Osteoblast (primary cell): Measurements from ENCODE around the gene BCL11A. TPM values are rescaled to one million over a fixed set of nuclear protein-coding genes. Genes with fewer than 3 reads are reported as not detected.

Experiments used
- DNase-seq: peaks from one replicate; pipeline ENCODE4 v3.0.0; 2011; ENCODE audit warnings: low spot score, mixed read lengths; ENCODE audit not compliant: insufficient read length; ENCODE audit errors: missing footprints
- H2AFZ ChIP-seq: 2 replicates; pipeline ENCODE4 v1.6.0; 2011; ENCODE audit warnings: mild to moderate bottlenecking, low read length
- H3K27ac ChIP-seq: 2 replicates; pipeline ENCODE4 v1.5.1; 2011; ENCODE audit warnings: mild to moderate bottlenecking, low read depth, low read length, moderate library complexity
- H3K27me3 ChIP-seq: 2 replicates; pipeline ENCODE4 v1.6.0; 2012; ENCODE audit warnings: mild to moderate bottlenecking, control low read depth, inconsistent platforms, low read length, moderate library complexity; ENCODE audit not compliant: insufficient read depth
- H3K36me3 ChIP-seq: 2 replicates; pipeline ENCODE4 v1.5.1; 2011; ENCODE audit warnings: mild to moderate bottlenecking, low read length, control low read depth, moderate library complexity; ENCODE audit not compliant: insufficient read depth
- H3K4me1 ChIP-seq: 2 replicates; pipeline ENCODE4 v1.5.1; 2011; ENCODE audit warnings: mild to moderate bottlenecking, low read length, control low read depth, moderate library complexity; ENCODE audit not compliant: insufficient read depth
- H3K4me2 ChIP-seq: 2 replicates; pipeline ENCODE4 v1.6.0; 2011; ENCODE audit warnings: mild to moderate bottlenecking, low read length; ENCODE audit not compliant: insufficient read depth
- H3K4me3 ChIP-seq: fragments of 200-600 bp; sonication (generic); 3 replicates; pipeline ENCODE4 v1.5.1; 2012; ENCODE audit warnings: mild to moderate bottlenecking, low read length, inconsistent platforms; ENCODE audit not compliant: insufficient read depth
- H3K79me2 ChIP-seq: 2 replicates; pipeline ENCODE4 v1.6.0; 2012; ENCODE audit warnings: mild to moderate bottlenecking, low read length, control low read depth, inconsistent platforms; ENCODE audit not compliant: insufficient read depth
- H3K9me3 ChIP-seq: 2 replicates; pipeline ENCODE4 v1.5.1; 2011; ENCODE audit warnings: low read depth, low read length, control low read depth
- H4K20me1 ChIP-seq: 2 replicates; pipeline ENCODE4 v1.6.0; 2012; ENCODE audit warnings: mild to moderate bottlenecking, low read length, control low read depth; ENCODE audit not compliant: insufficient read depth
- total RNA-seq: library from RNA; depleted of rRNA; stranded (reverse); fragments of >200 nt; gene quantifications from 2 replicates; pipeline ENCODE4 v1.2.3, GENCODE V29; 2012
- TF ChIP-seq, protein P1 (sequence below): IDR thresholded peaks from 2 replicates; pipeline ENCODE4 v1.5.1; 2011; ENCODE audit warnings: mild to moderate bottlenecking, low read depth, low read length, moderate library complexity; ENCODE audit errors: extremely low read depth

BCL11A gene
- total RNA-seq, 1 donor: 1.4 TPM

- TF ChIP-seq, protein P1, sequence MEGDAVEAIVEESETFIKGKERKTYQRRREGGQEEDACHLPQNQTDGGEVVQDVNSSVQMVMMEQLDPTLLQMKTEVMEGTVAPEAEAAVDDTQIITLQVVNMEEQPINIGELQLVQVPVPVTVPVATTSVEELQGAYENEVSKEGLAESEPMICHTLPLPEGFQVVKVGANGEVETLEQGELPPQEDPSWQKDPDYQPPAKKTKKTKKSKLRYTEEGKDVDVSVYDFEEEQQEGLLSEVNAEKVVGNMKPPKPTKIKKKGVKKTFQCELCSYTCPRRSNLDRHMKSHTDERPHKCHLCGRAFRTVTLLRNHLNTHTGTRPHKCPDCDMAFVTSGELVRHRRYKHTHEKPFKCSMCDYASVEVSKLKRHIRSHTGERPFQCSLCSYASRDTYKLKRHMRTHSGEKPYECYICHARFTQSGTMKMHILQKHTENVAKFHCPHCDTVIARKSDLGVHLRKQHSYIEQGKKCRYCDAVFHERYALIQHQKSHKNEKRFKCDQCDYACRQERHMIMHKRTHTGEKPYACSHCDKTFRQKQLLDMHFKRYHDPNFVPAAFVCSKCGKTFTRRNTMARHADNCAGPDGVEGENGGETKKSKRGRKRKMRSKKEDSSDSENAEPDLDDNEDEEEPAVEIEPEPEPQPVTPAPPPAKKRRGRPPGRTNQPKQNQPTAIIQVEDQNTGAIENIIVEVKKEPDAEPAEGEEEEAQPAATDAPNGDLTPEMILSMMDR: no peak
- Histone ChIP-seq H3K4me3 (no peak overlapping the region), H4K20me1 (no peaks in the 10 kb centered on the region), H3K36me3 (no peaks in the 10 kb centered on the region), H3K4me1 (no peaks in the 10 kb centered on the region), H3K4me2 (no peak overlapping the region), H3K79me2 (no peaks in the 10 kb centered on the region), H3K27ac (no peak overlapping the region), H3K9me3 (no peaks in the 10 kb centered on the region), H3K27me3 (no peaks in the 10 kb centered on the region), H2AFZ (no peak overlapping the region)
- DNase-seq: no peak
Observed at GRCh38 chr2:60432035-60432601, 121.3 kb downstream of the BCL11A start.

DNA sequence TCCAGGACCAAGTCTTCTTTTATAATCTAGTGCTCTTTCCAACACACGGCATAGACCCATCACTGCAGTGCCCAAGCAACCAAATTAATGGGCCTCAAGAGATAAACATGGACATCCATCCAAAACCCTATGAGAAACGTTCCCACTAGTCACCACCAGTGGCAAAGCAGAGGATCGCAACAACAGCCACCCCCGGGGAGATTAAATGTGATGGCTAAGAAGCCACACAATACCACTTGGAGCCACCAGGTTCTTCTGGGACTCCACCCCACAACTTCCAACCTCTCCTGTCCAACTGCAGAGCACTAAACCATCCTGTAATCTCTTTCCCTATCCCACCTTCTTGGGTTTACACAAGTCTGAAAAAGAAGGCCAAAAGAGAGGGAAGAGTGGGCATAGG is 123.8 kb downstream of the BCL11A start:
- H3K27me3 ChIP-seq: no peaks in the 10 kb centered on the region
- H3K27ac ChIP-seq: no peak overlapping the region
- H3K79me2 ChIP-seq: no peaks in the 10 kb centered on the region
- no peaks in the 10 kb centered on the region for H3K36me3 ChIP-seq
- no peaks in the 10 kb centered on the region for H3K9me3 ChIP-seq
- no peak for DNase-seq
- H2AFZ ChIP-seq: no peak overlapping the region
- H3K4me1 ChIP-seq: no peaks in the 10 kb centered on the region
- TF ChIP-seq, protein P1: no peak
- H3K4me2 ChIP-seq: no peak overlapping the region
- no peak overlapping the region for H3K4me3 ChIP-seq
- no peaks in the 10 kb centered on the region for H4K20me1 ChIP-seq

- no peak overlapping the region for H3K27ac ChIP-seq
- no peaks in the 10 kb centered on the region for H3K9me3 ChIP-seq
- TF ChIP-seq, protein P1: no peak
- H2AFZ ChIP-seq: no peak overlapping the region
- no peaks in the 10 kb centered on the region for H4K20me1 ChIP-seq
- no peak overlapping the region for H3K4me2 ChIP-seq
- H3K4me1 ChIP-seq: no peaks in the 10 kb centered on the region
- no peak for DNase-seq
- H3K79me2 ChIP-seq: no peaks in the 10 kb centered on the region
- H3K27me3 ChIP-seq: no peaks in the 10 kb centered on the region
- H3K36me3 ChIP-seq: no peaks in the 10 kb centered on the region
- H3K4me3 ChIP-seq: no peak overlapping the region
Observed at GRCh38 chr2:60426880-60427279, 126.6 kb downstream of the BCL11A start.

DNA sequence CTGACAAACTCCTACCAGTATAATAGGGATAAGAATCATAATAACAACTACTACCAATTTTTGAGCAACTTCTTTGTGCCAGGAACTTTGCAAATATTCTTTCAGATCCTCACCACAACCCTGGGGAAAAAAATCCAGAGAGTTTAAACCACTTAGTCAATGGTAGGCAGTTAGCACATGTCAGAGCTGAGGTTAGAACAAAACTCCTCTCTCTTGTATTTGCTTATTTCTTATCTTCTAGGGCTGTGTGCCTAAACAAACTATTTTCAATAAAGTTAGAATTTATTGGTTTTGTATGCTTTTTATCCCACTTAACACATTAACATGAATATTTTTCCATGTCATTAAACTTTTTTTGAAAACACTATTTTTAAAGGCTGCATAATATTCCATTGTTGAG is 127.1 kb downstream of the BCL11A start:
- DNase-seq: no peak
- Histone ChIP-seq H3K9me3 (no peaks in the 10 kb centered on the region), H3K36me3 (no peaks in the 10 kb centered on the region), H2AFZ (no peak overlapping the region), H3K27ac (no peak overlapping the region), H3K4me1 (no peaks in the 10 kb centered on the region), H3K4me2 (no peak overlapping the region), H3K4me3 (no peak overlapping the region), H3K79me2 (no peaks in the 10 kb centered on the region), H3K27me3 (no peaks in the 10 kb centered on the region), H4K20me1 (no peaks in the 10 kb centered on the region)
- TF ChIP-seq, protein P1: no peak
